HG03159 (cell line): ENCODE data around the gene CENPO.

Experiments
- ATAC-seq: cut with Tn5 transposase; IDR thresholded peaks from one replicate; pipeline ENCODE4 v1.9.1; 2021; ENCODE audit warnings: mild to moderate bottlenecking, moderate library complexity; ENCODE audit not compliant: unreplicated experiment

The CENPO gene

GRCh38 chr2:24857746-24858145 is 64.5 kb downstream of the CENPO start:
- ATAC-seq, result no peak

GRCh38 chr2:24858996-24859395 is 65.8 kb downstream of the CENPO start:
- no peak for ATAC-seq

GRCh38 chr2:24859968-24860600 is 66.9 kb downstream of the CENPO start:
- no peak for ATAC-seq

- ATAC-seq, result no peak
Observed at GRCh38 chr2:24860631-24861030, 67.4 kb downstream of the CENPO start.

GRCh38 chr2:24861500-24861899 is 68.3 kb downstream of the CENPO start:
- ATAC-seq, result no peak

- no peak for ATAC-seq
Observed at GRCh38 chr2:24863641-24864040, 70.4 kb downstream of the CENPO start.

GRCh38 chr2:24866946-24867345 is 73.7 kb downstream of the CENPO start:
- ATAC-seq, result no peak

GRCh38 chr2:24870440-24870839 is 77.2 kb downstream of the CENPO start:
- no peak for ATAC-seq

GRCh38 chr2:24870891-24871705 is 77.9 kb downstream of the CENPO start:
- ATAC-seq, result no peak

GRCh38 chr2:24871852-24872333 is 78.7 kb downstream of the CENPO start:
- ATAC-seq, result no peak
